BJ (cell line): Measurements from ENCODE around the gene SPINT1. TPM values are rescaled to one million over a fixed set of nuclear protein-coding genes. Genes with fewer than 3 reads are reported as not detected.
"Not testable (repeated sequence)": the region's sequence is repeated elsewhere in the genome, so short reads cannot be mapped to it uniquely, and the experiment has no call there.

Source experiments
- CTCF ChIA-PET: fragments of 350-600 bp; formaldehyde crosslinking; extraction: SDS; loops from one replicate; lab custom pipeline; 2021; ENCODE audit warnings: antibody characterized with exemption, inconsistent platforms; lab: Yijun Ruan, JAX
- POLR2A ChIA-PET: fragments of 300-600 bp; sonication (Branson Sonifier 250); formaldehyde crosslinking; extraction: SDS; loops from one replicate; lab custom pipeline; 2021; ENCODE audit warnings: antibody characterized with exemption; lab: Charles Lee
- DNase-seq: peaks from one replicate; pipeline ENCODE4 v3.0.0-alpha.2; 2011; ENCODE audit warnings: low read depth
- H3K27me3 ChIP-seq: 2 replicates; pipeline ENCODE4 v1.6.0; 2011; ENCODE audit warnings: low read length; ENCODE audit not compliant: control insufficient read depth, insufficient read depth
- H3K36me3 ChIP-seq: 2 replicates; pipeline ENCODE4 v1.5.1; 2011; ENCODE audit warnings: low read length; ENCODE audit not compliant: control insufficient read depth, insufficient read depth
- H3K4me3 ChIP-seq: 2 replicates; pipeline ENCODE4 v1.5.1; 2011; ENCODE audit warnings: low read depth, mild to moderate bottlenecking, control low read depth, low read length
- polyA plus RNA-seq: library from polyadenylated mRNA; depleted of rRNA; stranded (reverse); fragments of >200 nt; gene quantifications from 2 replicates; pipeline ENCODE4 v1.2.3, GENCODE V29; 2011
- TF ChIP-seq, protein P1 (sequence below): IDR thresholded peaks from 2 replicates; pipeline ENCODE4 v1.5.1; 2011; ENCODE audit warnings: low read depth, mild to moderate bottlenecking, control low read depth, inconsistent platforms, low read length, moderate library complexity; ENCODE audit not compliant: insufficient read depth

SPINT1 gene
- polyA plus RNA-seq, 1 experiment: 1.1 TPM

DNA sequence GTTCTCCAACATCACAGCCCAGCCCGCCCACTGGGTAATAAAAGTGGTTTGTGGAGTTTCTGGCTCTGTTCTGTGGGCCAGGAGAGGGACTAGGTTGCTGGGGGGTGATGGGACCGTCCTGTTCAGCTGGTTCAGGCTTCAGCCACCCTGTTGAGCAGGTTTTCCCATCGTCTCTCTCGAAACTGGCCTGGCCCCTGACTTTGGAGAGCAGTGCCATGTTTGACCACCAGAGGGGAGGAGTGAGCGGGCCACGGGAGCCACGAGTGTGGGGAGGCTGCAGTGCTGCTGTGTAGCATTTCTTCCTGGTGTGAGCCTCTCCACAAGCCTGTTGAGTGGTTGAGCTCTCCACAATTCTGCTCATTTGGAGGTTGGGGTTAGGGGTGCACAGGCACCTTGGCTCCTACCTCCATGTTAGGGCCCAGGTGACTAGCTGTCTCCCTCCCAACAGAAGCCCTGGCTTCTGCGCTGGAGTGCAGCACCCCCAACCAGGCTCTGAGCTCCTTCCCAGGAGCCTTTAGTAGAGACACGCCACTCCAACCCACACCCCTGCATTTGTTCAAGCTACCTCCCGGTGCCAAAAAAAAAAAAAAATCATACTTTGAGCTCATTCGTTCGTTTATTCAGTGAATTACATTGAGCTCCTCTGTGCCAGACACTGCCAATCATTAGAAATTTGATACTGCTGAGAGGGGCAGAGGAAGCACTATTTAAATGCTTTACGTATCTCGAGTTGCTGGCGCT is 13.9 kb downstream of the SPINT1 start:
- Histone ChIP-seq H3K36me3 (no peaks in the 10 kb centered on the region), H3K4me3 (no peak overlapping the region), H3K27me3 (no peaks in the 10 kb centered on the region; the same call in 1 of the 2 replicates)
- DNase-seq: no peak
- CTCF ChIA-PET: interaction anchor here (0.6 to 7.4 kb wide), 39 partner anchors 11 to 539 kb away, joined by 3 to 201 read pairs (median 4); partner anchors contain the start of genes DNAJC17, GCHFR, OIP5 and RPUSD2
- TF ChIP-seq, protein P1, sequence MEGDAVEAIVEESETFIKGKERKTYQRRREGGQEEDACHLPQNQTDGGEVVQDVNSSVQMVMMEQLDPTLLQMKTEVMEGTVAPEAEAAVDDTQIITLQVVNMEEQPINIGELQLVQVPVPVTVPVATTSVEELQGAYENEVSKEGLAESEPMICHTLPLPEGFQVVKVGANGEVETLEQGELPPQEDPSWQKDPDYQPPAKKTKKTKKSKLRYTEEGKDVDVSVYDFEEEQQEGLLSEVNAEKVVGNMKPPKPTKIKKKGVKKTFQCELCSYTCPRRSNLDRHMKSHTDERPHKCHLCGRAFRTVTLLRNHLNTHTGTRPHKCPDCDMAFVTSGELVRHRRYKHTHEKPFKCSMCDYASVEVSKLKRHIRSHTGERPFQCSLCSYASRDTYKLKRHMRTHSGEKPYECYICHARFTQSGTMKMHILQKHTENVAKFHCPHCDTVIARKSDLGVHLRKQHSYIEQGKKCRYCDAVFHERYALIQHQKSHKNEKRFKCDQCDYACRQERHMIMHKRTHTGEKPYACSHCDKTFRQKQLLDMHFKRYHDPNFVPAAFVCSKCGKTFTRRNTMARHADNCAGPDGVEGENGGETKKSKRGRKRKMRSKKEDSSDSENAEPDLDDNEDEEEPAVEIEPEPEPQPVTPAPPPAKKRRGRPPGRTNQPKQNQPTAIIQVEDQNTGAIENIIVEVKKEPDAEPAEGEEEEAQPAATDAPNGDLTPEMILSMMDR: peak; percentile 100
- POLR2A ChIA-PET: interaction anchor here (0.7 to 1.2 kb wide), 2 partner anchors 36 to 38 kb away, joined by 3 to 7 read pairs; partner anchors contain the start of gene VPS18

DNA sequence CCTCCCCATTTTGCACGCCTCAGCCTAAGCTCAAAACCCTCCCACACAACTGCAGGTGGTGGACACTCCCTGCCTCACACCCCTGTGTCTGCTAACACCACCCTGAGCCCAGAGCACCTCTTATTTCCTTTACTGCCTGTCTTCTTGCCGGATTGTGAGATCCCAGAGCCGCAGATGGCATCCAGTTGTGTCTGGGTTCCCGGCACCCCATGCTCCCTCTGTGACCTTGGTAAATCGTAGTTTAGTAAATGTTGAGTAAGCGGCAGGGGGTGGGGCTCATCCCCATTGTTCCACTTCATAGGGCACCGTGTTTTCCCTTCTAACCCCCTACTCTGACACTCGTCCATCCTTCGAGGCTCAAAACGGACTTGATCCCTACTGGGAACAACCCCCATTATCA is 14.9 kb downstream of the SPINT1 start:
- no peaks in the 10 kb centered on the region; the same call in none of the 2 replicates for H3K27me3 ChIP-seq
- no peak for DNase-seq
- no peaks in the 10 kb centered on the region for H3K36me3 ChIP-seq
- POLR2A ChIA-PET: interaction anchor here (0.6 kb wide), 1 partner anchor 592 kb away, joined by 3 read pairs; no protein-coding TSS in a partner anchor
- CTCF ChIA-PET: interaction anchor here (0.7 to 7.4 kb wide), 32 partner anchors 12 to 473 kb away, joined by 3 to 201 read pairs (median 4); partner anchors contain the start of genes C15orf62, DNAJC17, OIP5 and RPUSD2
- H3K4me3 ChIP-seq: no peak overlapping the region
- TF ChIP-seq, protein P1: no peak

DNA sequence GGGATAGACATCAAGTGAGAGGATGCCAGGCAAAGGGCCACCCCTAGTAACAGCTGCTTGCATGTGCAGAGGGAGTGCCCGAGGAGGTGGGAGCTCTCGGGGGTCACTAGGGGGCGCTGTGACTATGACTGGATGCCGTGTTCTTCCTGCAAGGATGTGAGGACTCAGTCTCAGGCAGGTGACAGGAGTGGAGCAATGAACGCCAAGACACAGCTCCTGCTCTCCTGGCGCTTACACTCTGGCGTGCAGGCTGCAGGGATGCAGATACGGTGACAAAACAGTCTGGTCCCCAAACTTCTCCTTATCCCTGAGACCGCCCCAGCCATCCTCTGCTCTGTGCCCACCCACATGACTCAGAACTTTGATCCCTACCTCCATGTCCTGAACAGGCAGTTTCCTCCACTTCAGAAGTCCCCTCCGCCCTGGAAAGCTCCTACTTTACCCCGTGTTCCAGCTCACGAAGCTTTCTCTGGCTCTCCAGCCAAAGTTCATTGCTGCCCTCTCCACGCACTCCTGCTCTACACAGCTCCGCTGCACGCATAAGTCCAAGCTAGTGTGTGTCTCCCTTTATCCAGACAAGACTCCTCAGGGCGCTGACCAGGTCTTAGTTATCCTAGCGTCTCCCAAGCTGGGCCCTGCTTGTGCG is 15.5 kb downstream of the SPINT1 start:
- CTCF ChIA-PET: interaction anchor here (0.6 to 7.4 kb wide), 31 partner anchors 13 to 340 kb away, joined by 3 to 201 read pairs (median 3); partner anchors contain the start of genes C15orf62, GCHFR, RPUSD2 and SPINT1
- no peak overlapping the region for H3K4me3 ChIP-seq

DNA sequence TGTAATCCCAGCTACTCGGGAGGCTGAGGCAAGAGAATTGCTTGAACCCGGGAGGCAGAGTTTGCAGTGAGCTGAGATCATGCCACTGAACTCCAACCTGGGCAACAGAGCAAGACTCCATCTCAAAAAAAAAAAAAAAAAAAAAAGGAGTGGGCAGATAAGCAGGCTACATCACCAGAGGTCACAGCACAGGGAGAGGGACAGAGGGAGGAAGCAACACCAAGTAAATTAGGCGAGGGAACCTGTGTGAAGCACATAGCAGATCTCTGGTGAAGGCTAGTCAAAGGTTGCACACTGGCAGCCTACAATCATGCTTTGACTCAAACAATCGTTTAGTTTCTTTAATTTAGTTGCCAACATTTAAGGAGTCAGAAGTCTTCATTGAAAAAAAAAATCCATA is 17.3 kb downstream of the SPINT1 start:
- H3K27me3 ChIP-seq, DNase-seq, H3K4me3 ChIP-seq, H3K36me3 ChIP-seq, POLR2A ChIA-PET: not testable (repeated sequence)
- CTCF ChIA-PET: interaction anchor here (0.7 to 7.4 kb wide), 6 partner anchors 14 to 96 kb away, joined by 3 to 201 read pairs (median 6); no protein-coding TSS in a partner anchor

More for the DNA sequence above, 15.5 kb downstream of the SPINT1 start:
- TF ChIP-seq, protein P1: peak; percentile 88
- DNase-seq: no peak
- POLR2A ChIA-PET: interaction anchor here (0.6 kb wide), 1 partner anchor 35 kb away, joined by 3 read pairs; the partner anchor contains the start of gene VPS18
- Histone ChIP-seq H3K36me3 (no peaks in the 10 kb centered on the region), H3K27me3 (no peaks in the 10 kb centered on the region; the same call in none of the 2 replicates)

DNA sequence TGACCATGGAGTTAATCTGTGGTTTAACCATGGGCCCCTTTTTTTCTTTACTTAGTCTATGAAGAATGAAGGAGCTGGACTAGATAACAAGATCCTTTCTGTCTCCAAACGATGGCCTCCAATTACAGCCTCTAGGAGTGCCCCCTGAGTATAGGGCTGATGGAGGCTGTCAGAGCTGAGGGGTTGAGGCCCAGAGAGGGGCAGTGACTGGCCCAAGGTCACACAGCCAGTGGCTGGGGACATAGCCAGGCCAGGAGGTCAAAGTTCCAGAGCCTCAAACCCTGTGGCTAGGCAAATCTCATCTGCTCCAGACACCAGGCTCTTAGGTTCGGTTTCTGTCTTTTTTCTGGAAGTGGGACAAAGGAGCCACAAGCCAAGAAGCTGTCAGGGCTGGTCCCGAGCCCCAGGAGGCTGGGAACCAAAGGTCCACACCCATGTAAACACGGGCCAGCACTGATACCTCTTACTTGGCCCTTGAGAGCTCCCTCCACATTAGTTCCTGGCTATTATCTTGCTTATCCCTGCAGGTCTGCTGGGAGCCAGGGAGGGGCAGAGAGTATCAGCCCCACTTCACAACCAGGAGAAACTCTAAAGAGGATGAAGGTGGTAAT is 19.9 kb downstream of the SPINT1 start:
- Histone ChIP-seq H3K27me3 (no peaks in the 10 kb centered on the region; the same call in none of the 2 replicates), H3K4me3 (no peak overlapping the region), H3K36me3 (no peaks in the 10 kb centered on the region)
- no peak for DNase-seq
- ChIA-PET CTCF (interaction anchor here (1.4 kb wide), 1 partner anchor 9 kb away, joined by 4 read pairs; no protein-coding TSS in a partner anchor), POLR2A (no interaction called here)
- TF ChIP-seq, protein P1: no peak
